HG02884 (cell line): ENCODE measurements around the gene MYF5.

ENCODE experiments used
- ATAC-seq: cut with Tn5 transposase; IDR thresholded peaks from one replicate; pipeline ENCODE4 v1.9.1; 2021; ENCODE audit warnings: mild to moderate bottlenecking, moderate library complexity; ENCODE audit not compliant: unreplicated experiment

The MYF5 gene

DNA sequence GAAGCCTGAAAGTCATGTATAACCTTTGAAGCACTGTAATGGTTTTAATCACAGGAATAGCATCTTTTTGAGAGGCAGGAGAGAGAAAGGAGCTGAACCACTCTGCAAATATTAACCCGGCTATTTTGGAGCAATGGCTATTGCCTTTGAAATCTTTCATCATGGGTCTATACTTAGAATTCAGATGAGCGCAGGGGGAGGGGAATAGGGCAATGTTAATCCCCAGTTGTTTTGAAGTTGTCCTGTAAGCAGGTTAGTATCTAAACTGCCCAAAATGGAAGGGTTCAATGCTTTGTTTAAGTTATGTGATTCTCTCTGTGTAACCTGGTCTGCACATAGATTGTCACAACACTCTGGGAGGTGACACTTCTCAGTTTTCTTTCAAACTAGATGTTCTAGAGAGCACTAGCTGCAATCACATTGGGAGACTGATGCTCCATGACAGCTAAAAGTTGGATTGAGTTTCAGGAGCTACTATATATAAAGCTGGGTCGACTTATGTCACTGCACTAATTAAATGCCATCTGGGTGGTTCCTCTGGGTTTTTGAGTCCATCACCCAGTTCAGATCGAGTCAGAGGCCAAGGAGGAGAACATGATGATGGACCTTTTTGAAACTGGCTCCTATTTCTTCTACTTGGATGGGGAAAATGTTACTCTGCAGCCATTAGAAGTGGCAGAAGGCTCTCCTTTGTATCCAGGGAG, 9.4 kb upstream of the MYF5 start, which contains the start of gene MYF6:
TSS of gene MYF6 (plus strand) at position 509 of the 704 bp plus-strand sequence. CDS start at position 595, 86 bp downstream.
- ATAC-seq, result no peak

DNA sequence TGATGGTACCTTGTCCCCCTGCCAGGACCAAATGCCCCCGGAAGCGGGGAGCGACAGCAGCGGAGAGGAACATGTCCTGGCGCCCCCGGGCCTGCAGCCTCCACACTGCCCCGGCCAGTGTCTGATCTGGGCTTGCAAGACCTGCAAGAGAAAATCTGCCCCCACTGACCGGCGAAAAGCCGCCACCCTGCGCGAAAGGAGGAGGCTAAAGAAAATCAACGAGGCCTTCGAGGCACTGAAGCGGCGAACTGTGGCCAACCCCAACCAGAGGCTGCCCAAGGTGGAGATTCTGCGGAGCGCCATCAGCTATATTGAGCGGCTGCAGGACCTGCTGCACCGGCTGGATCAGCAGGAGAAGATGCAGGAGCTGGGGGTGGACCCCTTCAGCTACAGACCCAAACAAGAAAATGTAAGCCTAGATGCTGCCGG, 8.9 kb upstream of the MYF5 start:
- no peak for ATAC-seq

DNA sequence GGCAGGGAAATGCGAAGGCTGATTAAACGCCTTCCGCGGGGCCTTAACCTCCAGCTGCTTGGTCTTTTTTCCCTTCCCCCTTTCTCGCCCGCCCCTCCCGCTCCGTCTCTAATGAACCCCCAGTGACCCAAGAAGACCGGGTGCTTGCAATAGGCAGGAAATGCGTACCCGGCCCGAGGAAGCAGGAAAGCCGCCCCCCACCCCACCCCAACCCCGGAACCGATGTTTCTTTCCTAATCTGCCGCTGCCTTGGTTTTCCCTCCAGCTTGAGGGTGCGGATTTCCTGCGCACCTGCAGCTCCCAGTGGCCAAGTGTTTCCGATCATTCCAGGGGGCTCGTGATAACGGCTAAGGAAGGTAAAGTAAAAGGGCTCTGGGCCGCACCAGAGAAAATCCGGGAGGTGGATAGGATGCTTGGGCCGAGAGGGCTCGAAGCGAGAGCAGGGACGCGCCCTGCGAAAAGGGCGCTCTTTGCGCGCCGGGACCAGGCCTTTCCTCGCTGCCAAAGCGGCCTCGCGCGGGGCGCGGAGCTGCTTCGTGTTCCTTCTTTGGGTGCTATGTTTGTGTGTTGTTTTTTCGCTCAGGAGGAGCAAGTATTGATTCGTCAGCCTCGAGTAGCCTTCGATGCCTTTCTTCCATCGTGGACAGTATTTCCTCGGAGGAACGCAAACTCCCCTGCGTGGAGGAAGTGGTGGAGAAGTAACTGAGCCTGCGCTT, 8.3 kb upstream of the MYF5 start:
- no peak for ATAC-seq

DNA sequence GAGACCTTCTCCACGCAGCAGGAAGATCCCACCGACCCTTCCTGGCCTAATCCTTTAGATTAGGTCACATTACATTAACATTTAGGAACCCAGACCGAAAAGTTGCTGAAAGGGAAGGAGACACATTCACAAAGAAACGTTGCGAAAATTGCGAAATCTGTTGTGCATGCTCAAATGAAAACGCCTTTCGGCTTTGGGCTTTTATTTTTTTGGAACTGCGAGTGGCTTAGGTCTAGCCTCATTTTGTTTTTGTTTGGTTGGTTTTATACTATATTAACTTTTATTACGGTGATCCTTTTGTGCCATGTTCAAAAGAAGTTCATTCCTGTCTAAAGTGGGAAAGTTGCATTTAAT, 7.8 kb upstream of the MYF5 start:
- no peak for ATAC-seq

- peak; percentile 49 for ATAC-seq
Observed at GRCh38 chr12:80709811-80710726, 6.6 kb upstream of the MYF5 start.

DNA sequence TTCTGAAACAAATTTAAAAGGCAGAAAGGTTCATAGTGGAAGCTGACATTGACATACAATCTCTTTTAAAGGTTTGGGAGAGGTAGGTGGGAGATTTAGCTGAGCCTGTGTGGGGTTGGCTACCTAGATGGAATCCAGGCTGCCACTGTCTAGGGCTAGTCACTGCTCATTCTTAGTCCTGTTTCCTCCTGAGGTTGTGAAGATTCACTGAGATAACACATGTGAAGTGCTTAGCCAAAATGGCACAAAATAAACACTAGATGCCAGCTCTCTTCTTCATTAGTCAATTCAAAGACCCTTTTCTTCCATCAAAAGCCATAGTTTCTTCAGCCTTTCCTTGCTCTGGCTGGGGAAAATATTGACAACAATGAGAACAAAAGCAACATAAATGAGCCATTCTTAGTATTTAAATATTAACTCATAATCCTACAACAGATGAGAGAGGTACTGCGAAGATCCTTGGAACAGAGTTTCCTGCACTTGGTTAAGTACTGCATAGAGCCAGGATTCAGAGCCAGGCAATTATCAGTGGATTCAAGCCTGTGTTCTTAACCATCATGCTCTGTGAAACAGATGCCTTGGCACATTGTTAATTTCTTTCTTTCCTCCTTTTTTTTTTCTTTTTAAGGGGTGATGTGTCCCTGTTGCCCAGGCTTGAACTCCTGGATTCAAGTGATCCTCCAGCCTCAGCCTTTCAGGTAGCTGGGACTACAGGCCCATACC, 5.8 kb upstream of the MYF5 start:
- ATAC-seq, result peak; percentile 16

- ATAC-seq, result no peak
Observed at GRCh38 chr12:80711866-80712265, 4.8 kb upstream of the MYF5 start.

- ATAC-seq, result no peak
Observed at GRCh38 chr12:80712866-80713265, 3.8 kb upstream of the MYF5 start.

DNA sequence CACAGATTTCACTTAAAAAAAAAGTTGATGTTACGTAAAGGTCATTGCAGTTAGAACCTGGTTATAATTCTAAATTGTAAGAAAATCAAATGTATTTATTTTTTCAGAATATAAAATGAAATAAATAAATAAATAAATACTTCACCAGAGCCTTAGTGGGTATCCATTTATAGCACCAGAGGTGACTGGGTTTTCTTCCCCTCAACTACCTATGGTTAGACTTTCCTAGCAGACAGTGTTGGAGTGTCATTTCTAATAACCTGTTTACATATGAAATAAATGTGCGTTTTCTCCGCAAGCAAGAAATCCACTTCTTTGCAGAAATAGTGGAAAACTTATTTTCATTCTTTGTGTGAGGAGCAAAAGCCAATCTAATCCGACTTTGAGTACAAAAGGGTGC, 3.3 kb upstream of the MYF5 start:
- no peak for ATAC-seq

DNA sequence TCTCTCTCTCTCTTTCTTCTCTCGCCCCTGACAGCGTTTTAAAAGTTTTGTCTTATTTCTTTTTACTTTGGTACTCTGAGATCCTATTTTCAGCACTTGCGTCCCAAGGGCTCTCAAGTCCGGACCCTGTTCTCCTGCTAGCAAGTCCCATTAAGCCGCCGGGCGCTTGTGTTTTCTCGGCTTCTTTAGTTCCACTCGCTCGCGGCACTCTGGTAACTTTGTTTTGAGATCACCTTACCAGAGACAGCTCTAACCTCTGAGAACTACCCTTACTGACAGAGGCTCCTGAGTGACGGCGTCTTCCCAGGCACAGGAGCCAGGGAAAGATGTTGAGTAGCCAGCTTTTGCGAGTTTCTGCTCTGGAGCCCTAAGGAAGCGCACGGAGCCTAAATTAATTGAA, 2.7 kb upstream of the MYF5 start:
- ATAC-seq, result no peak

GRCh38 chr12:80714846-80715245, 1.9 kb upstream of the MYF5 start:
- ATAC-seq, result no peak

DNA sequence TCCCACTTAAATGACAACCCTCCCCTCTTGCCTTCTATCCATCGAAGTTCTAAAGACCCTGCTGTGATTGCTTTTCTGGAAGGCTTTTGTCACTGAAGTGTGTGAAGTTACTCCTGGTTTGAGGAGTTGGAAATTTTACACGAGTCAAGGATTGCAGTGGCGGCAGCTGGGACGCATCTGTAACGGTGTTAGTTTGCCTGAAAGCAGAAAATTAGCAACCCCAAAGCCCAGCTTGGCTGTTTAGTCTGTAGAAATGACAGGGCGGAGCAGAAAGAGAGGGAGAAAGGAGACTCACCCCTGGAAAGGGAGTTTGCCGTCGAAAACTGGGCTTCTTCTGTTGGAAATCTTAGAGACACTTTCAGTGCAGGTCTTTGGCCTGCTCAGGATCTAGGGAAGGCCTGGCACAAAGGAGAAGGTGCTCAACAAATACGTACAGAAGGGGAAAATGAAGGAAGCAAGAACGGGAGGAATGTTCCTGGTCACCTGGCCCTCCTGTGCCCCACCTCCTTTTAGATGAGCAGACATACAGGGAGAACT, 931 bp upstream of the MYF5 start:
- ATAC-seq, result no peak

- no peak for ATAC-seq
Observed at GRCh38 chr12:80717856-80718255, 1.1 kb downstream of the MYF5 start.

DNA sequence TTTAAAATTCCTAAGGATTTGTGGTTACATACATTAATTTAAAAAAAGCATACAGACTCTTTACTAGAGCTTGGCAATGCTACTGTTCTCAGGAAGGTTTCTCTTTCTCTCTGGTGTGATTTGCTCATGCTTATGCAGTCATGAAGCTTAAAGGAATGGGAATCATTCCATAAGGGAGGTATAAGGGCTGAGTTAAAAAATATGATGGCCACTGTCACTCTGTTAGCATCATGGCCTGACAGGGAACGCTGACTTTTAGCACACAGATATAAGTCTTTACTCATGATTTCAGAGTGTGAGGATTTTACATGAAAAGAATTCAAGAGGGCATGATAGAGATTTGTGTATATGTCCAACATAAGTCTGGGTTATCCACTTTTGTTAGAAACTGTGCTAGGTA, 3.8 kb downstream of the MYF5 start:
- no peak for ATAC-seq

- no peak for ATAC-seq
Observed at GRCh38 chr12:80721326-80721725, 4.6 kb downstream of the MYF5 start.

DNA sequence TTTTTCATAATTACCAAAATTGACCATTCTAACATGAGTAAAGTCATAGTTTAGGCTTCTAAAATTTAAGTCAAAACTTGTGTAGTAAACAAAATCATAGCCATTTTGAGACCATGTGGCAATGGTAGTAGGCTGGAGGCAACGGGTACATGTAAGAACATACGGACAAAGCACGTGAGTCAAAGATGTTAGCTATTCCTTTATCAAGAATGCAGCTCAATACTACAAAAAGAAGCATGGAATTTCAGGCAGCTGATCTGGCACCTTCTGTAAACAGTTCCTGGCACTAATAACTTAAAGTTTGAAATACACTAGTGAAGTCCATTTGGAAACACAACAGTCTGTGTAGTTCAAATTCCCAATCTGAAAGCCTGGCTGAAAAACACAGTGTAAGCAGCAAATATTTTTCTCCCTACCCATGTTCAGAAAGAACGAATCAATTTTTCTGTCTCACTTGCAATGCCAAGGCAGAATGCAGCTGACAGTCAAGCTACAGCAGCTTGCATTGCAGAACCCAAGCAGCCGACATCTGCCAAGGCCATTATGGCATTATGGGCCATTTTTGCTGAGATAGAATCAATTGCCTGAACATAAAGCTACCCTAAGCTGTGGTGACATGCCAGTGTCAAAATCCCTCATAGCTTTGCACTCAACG, 29.3 kb downstream of the MYF5 start:
- no peak for ATAC-seq

DNA sequence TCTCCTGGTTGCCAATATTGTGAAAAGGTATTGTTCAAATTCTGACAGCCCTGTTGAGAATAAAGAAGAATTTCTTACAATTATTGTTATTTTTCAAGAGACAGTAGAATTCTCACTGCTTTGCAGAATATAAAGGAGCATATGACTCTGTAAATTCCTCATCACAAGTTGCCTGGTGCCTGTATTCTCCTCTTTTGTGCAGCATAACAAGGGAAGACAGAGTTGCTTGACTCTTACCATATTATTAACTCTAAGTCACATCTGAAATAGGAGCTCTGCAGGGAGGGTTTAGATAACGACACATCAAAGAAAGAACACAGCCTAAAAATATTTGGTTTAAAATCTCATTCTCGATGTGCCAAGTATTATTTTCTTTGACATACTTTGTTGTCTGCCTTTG, 31.1 kb downstream of the MYF5 start:
- ATAC-seq, result no peak

DNA sequence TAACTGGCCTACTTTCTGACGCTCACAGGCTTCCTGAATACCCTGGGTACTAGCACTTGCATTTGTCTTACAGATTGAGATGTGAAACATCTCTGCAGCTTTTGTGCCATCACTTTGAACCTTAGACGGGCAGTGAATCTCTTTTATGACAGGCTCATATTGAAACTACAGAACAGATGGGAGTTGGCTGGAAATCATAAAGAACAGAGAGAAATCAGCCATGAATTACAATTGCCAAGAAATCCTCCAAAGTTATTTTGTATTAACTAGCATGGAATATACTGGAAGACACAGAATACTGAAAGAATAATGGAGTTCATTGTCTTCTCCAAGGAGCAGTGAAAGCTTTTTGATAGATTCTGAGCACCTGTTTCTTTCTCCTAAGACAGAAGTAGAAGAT, 32.7 kb downstream of the MYF5 start:
- ATAC-seq, result no peak

DNA sequence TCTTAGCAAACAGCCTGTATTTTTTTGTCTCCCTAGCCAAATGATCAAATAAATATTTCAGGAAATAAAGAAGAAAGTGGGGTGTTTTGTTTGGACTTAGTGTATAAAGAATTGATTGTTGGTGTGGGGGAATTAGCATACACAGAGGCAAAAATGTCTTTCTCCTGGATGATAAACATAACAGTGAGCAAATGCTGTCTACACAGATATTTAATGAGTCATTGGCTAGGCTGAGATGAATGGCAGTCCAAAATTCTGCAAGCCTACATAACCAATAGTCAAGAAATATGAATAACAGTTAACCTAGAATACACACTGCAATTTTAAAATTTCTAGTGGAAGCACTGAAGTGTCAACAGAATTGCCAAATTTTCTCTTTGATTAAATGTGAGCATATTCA, 35.8 kb downstream of the MYF5 start:
- ATAC-seq, result no peak

DNA sequence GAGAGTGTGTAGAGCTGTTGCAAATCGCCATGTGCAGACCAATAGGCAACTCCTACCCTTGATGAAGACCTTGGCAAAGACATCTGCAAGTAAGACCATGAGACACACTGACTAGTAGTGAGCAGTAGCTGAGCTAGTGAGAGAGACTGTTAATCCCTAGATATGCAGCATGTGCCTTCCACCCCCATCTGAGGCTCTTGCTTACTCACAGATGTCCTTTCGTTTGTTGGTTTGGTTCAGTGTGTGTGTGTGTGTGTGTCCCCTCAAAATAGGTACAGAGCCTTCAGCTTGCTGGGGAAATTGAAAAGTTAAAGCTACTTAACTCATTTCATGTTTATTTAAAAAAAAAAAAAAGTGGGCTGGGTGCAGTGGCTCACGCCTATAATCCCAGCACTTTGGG, 37.6 kb downstream of the MYF5 start:
- ATAC-seq, result no peak
